ENCODE measurements around the gene WFIKKN2. TPM values are rescaled to one million over a fixed set of nuclear protein-coding genes. Genes with fewer than 3 reads are reported as not detected.

The WFIKKN2 gene
- total and polyA plus RNA-seq, 2 of the 13 experiments (the other 11 are each of a cell fraction or from before 2014, with no cell fraction given), result not detected

DNA sequence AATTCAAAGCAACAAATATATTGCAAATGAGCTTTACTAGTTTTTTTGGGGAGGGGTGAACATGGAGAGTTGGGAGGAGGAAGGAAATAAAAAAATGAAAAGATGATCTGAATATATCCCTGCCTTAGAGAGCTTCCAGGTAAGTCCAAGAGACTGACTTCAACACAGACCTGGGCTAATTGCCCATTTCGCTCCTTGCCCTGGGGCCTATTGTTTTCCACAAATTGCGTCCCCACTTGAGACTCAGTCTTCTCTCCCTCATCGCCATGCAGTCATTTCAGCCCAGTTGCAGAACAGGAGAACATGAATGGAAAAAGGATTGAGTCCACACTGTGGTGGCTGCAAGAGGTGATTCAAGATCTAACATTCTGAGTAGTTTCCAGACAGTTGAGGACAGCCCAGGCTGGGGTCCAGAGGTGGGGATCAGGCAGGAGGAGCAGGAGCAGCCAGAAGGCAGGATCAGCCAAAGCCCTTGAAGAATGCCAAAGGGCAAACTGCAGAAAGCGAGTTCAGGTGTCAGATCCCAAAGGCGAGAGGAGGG, 52.4 kb downstream of the WFIKKN2 start:
- WGBS (ENCODE audit: low lambda C conversion rate), result 93% methylated on average over 5 of the region's 5 CpGs
- Histone ChIP-seq H4K20me1 (ENCODE audit: insufficient read depth, low read length) (no peaks in the 10 kb centered on the region), H3K79me2 (ENCODE audit: insufficient read depth, low read length) (peaks cover 10% of the 10 kb centered on the region), H3K27me3 (ENCODE audit: control insufficient read depth in 1 of 2, insufficient read depth in 2 of 2, low read length in 2 of 2) (no peaks in the 10 kb centered on the region), H3K4me3 (replicated peaks in 1 of 3; ENCODE audit: insufficient read depth in 1 of 3, low read depth in 2 of 3, low read length in 3 of 3) (no peak overlapping the region), H3K9ac (ENCODE audit: insufficient read depth, low read depth, low read length) (no peak overlapping the region), H3K36me3 (replicated peaks in 1 of 2; ENCODE audit: control insufficient read depth in 1 of 2, insufficient read depth in 2 of 2, low read length in 2 of 2) (no peaks in the 10 kb centered on the region), H3K27ac (ENCODE audit: extremely low read length, insufficient read depth, low read length) (peak overlapping the region; percentile 18), H2AFZ (ENCODE audit: low read length) (no peak overlapping the region), H3K4me1 (ENCODE audit: insufficient read depth, low read length) (peaks cover 97% of the 10 kb centered on the region), H3K9me3 (ENCODE audit: low read length) (no peaks in the 10 kb centered on the region), H3K4me2 (ENCODE audit: low read depth, low read length) (no peak overlapping the region)
- FAIRE-seq, result no peak
- intact Hi-C loops (cut with micrococcal nuclease; ENCODE audit: unreplicated experiment), result no loop called here
- no peak for TF ChIP-seq SALL2 (CRISPR knock-in tag; IDR thresholded peaks at IDR 0.05)
- TF ChIP-seq, protein P1, sequence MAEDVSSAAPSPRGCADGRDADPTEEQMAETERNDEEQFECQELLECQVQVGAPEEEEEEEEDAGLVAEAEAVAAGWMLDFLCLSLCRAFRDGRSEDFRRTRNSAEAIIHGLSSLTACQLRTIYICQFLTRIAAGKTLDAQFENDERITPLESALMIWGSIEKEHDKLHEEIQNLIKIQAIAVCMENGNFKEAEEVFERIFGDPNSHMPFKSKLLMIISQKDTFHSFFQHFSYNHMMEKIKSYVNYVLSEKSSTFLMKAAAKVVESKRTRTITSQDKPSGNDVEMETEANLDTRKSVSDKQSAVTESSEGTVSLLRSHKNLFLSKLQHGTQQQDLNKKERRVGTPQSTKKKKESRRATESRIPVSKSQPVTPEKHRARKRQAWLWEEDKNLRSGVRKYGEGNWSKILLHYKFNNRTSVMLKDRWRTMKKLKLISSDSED (CRISPR knock-in tag; IDR thresholded peaks at IDR 0.05), result no peak
- TF ChIP-seq SALL1 (CRISPR knock-in tag; IDR thresholded peaks at IDR 0.05), result 0 out of 2 replicates have a peak, but pooled peaks have one; percentile 16
- no peak for TF ChIP-seq GTF3A (CRISPR knock-in tag; conservative IDR thresholded peaks at IDR 0.05)
- TF ChIP-seq TBX2 (CRISPR knock-in tag; IDR thresholded peaks at IDR 0.05; ENCODE audit: borderline replicate concordance), result peak; percentile 48
- no peak for TF ChIP-seq HNRNPH1 (optimal IDR thresholded peaks at IDR 0.05; ENCODE audit: low read depth, low read length)
- no peak for TF ChIP-seq ZNF460 (CRISPR knock-in tag; IDR thresholded peaks at IDR 0.05; ENCODE audit: borderline replicate concordance)
- TF ChIP-seq, protein P2, sequence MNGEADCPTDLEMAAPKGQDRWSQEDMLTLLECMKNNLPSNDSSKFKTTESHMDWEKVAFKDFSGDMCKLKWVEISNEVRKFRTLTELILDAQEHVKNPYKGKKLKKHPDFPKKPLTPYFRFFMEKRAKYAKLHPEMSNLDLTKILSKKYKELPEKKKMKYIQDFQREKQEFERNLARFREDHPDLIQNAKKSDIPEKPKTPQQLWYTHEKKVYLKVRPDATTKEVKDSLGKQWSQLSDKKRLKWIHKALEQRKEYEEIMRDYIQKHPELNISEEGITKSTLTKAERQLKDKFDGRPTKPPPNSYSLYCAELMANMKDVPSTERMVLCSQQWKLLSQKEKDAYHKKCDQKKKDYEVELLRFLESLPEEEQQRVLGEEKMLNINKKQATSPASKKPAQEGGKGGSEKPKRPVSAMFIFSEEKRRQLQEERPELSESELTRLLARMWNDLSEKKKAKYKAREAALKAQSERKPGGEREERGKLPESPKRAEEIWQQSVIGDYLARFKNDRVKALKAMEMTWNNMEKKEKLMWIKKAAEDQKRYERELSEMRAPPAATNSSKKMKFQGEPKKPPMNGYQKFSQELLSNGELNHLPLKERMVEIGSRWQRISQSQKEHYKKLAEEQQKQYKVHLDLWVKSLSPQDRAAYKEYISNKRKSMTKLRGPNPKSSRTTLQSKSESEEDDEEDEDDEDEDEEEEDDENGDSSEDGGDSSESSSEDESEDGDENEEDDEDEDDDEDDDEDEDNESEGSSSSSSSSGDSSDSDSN (CRISPR knock-in tag; IDR thresholded peaks at IDR 0.05), result no peak
- TF ChIP-seq RARA (CRISPR knock-in tag; IDR thresholded peaks at IDR 0.05), result no peak
- TF ChIP-seq MAZ (IDR thresholded peaks at IDR 0.05; ENCODE audit: borderline replicate concordance, low read depth, low read length), result no peak
- 0 out of 2 replicates have a peak, but pooled peaks have one; percentile 21 for TF ChIP-seq MAZ (CRISPR knock-in tag; IDR thresholded peaks at IDR 0.05; ENCODE audit: low read depth)
- no peak for DNase-seq (ENCODE audit: low spot score)
- BruUV-seq (replicated peaks), result no TSS peak
- ChIA-PET CTCF (ENCODE audit: low intra/inter-chr PET ratio, low total read pairs) (no interaction called here), POLR2A (interaction anchor here (0.9 to 5.4 kb wide), 3 partner anchors 22 to 57 kb away, joined by 3 to 183 read pairs (median 43); partner anchors contain the start of gene TOB1)
- in situ Hi-C loops (cut with HindIII; ENCODE audit: extremely low pct_ligation_motif_present, low pct_unique_long_range_greater_than_20kb), result no loop called here
- no peak for ATAC-seq
